ENCODE data around the gene DPP7.

The DPP7 gene

GRCh38 chr9:137150617-137151457 is 36.3 kb upstream of the DPP7 start:
- no peak overlapping the region for H3K4me3 ChIP-seq (ENCODE audit: low read depth, low read length)
- TF ChIP-seq CTCF (IDR thresholded peaks at IDR 0.05; ENCODE audit: low read depth, low read length), result no peak

- H3K4me3 ChIP-seq (ENCODE audit: low read depth, low read length), result no peak overlapping the region
- no peak for TF ChIP-seq CTCF (IDR thresholded peaks at IDR 0.05; ENCODE audit: low read depth, low read length)
These were observed 35.5 kb upstream of the DPP7 start for GRCh38 chr9:137149942-137150616.

GRCh38 chr9:137149363-137149762 is 34.8 kb upstream of the DPP7 start:
- no peak for TF ChIP-seq CTCF (IDR thresholded peaks at IDR 0.05; ENCODE audit: low read depth, low read length)
- no peak overlapping the region for H3K4me3 ChIP-seq (ENCODE audit: low read depth, low read length)

- no peak overlapping the region for H3K4me3 ChIP-seq (ENCODE audit: low read depth, low read length)
- no peak for TF ChIP-seq CTCF (IDR thresholded peaks at IDR 0.05; ENCODE audit: low read depth, low read length)
These were observed 34.1 kb upstream of the DPP7 start for GRCh38 chr9:137148661-137149060.

- TF ChIP-seq CTCF (IDR thresholded peaks at IDR 0.05; ENCODE audit: low read depth, low read length), result no peak
- no peak overlapping the region for H3K4me3 ChIP-seq (ENCODE audit: low read depth, low read length)
These were observed 33.7 kb upstream of the DPP7 start for GRCh38 chr9:137148242-137148641.

- no peak for TF ChIP-seq CTCF (IDR thresholded peaks at IDR 0.05; ENCODE audit: low read depth, low read length)
These were observed 33.2 kb upstream of the DPP7 start for GRCh38 chr9:137147793-137148160.

More at GRCh38 chr9:137147793-137148160, 33.2 kb upstream of the DPP7 start:
- no peak overlapping the region for H3K4me3 ChIP-seq (ENCODE audit: low read depth, low read length)

Measured in WI38 (cell line).